ENCODE results near the gene MTA2.

Gene MTA2

DNA sequence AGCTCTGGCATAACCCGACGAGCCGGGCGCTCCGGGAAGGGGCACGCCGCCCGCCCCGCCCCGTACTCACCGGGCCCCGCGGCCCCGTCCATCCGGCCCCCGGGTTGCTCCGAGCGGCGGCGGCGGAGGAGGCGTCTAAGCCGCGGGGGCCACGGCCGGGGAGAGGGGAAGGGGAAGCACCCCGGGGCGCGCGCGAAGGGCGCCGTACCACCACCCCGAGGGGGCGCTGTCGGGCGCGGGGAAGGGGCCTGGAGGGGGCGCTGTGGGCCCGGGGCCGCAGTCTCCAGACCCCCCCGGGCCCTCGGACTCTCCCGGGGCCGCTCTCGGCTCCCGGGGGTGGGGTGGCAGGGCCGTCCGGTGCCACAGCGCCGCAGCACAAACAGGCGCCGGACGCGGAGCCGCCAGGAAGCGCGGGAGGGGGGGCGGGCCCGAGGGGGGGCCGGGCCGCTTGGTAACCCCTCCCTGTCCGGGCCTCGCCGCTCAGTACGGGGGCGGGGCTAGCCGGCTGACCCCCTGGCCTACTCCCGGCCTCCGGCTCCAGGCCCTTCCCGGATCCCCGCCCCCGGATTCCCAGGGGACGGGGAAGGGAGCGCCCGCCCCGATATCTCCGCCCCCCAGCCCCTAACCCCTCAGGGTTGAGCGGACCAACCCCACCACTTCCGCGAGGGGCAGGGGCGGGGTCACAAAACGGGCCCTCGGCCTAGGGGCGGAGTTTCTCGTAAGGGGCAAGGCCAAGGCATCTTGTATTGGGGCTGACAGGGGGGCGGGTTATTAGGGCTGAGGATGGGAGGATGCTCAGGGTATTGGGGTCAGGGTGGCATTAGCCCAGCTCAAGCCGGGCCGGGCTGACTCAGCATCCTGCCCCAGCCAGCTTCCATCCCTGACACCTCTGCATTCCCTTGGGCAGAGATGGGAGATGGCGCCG is 11.0 kb upstream of the MTA2 start, which contains the start of the genes EML3 and ROM1:
Gene EML3 (minus strand): TSS at position 410 of the 925 bp plus-strand sequence. CDS start 318 bp downstream, at position 92.
Gene ROM1 (plus strand): TSS at position 892 of the 925 bp plus-strand sequence. CDS start 25 bp downstream, at position 917.
- DNase-seq (ENCODE audit: low read depth in 1 of 2, low spot score in 1 of 2) = peak; percentile 79 to 80

DNA sequence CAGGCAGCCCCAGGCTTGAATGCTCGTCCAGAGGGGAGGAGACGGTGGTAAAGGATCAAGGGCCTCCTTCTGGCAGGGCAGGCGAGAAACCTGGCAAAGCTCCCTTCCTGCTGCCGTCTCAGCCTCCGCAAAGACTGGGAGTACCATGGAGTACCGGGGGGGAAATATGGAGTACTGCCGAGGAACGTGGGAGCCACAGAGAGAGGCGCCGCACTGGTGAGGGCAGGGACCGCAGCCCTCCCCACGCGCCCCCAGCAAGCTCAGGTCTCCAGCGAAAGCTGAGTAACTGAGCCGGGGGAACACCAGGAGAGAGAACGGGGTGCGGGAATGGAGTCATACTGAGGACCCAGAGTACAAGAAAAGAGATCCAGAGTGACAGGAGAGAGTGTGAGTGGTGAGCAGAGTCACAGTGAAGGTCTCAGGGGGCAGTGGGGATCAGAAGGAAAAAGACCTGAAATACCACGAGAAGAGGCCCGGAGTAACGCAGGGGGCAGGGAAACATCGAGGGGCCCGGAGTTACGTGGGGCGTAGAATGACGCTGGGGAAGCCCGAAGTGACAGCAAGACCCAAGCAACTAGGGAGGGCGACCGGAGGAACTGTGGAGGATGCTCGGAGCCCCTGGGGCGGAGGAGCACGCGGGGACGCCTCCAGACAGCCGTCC is 10.2 kb upstream of the MTA2 start:
- DNase-seq (ENCODE audit: low read depth in 1 of 2, low spot score in 1 of 2) = peak in 1 of 2 donors; percentile 51

DNA sequence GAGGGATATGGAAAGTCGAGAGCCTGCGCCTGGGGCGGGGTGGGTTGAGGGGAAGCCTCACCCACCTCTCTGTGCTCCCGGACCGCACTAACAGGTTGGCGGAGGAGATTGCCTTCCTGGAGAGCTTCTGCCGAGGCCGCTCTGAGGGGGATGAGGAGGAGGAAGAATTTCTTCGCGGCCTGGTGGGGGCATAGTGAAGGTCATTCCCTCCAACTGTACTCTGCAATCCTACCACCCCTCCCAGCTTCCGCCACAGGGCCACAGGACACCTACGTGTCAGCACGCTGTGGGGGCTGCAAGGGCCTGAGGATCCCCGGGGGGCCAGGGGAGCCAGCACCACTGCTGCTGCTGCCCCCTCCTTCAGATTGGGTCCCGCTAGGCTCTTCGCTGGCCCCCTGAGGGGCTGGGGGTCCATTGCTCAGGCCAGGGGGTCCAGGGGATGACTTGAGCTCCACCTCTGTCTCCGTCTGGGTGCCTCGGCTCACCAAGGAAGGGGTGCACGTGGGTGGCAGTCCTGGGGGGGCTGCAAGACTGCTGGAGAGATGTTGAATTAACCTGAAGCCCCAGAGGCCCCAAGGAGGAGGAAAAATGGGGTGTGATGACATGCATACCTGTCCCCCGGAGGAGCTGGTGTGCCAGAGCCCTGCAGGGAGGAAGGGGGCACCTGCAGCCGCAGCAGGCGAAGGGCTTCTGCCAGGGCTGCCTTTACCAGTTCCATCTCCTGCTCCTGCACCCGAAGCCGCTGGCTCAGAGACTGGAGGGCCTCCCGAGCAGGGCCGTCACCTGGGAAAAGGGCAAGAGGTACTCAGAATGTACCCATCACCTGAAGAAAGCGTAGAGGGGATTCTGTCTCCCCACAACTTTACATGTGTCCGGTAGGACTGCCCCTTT is 9.4 kb upstream of the MTA2 start:
- DNase-seq (ENCODE audit: low read depth in 1 of 2, low spot score in 1 of 2) = no peak

DNA sequence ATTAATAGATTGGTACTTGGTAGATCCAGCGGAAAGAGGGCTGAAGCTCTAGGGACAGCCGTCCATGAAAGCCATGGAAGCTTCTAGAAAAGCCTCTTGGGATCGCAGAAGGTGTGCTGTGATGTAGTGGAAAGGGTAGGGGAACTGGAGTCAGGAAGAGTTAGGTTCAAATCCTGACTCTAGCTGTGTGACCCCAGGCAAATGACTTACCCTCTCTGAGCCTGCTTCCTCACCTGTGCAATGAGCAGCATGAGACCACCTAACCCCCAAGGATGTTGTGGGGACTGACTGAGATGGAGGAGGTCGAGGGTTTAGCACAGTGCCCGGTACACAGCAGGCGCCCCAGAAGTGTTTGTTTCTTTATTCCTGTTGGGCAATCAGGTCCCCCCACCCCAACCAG is 8.7 kb upstream of the MTA2 start:
- no peak for DNase-seq (ENCODE audit: low read depth in 1 of 2, low spot score in 1 of 2)

DNA sequence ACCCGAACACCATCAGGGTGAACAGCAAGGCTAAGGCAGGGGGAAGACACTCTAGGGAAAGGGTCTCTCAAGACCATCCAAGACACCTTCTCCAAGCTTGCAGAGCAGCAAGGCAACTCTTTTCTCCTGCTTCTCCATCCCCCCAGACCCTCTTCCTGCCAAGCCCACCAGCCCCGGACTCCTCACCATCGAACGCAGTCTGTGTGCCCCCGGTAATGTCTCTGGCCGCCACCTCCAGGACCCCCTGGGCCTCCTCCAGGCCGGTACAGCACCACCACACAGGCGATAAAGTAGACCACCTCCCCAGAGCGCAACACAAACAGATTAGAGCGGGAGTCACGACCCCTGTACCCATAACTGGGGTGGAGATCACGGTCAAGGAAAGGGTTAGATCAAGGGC is 7.1 kb upstream of the MTA2 start:
- DNase-seq (ENCODE audit: low read depth in 1 of 2, low spot score in 1 of 2) = no peak

DNA sequence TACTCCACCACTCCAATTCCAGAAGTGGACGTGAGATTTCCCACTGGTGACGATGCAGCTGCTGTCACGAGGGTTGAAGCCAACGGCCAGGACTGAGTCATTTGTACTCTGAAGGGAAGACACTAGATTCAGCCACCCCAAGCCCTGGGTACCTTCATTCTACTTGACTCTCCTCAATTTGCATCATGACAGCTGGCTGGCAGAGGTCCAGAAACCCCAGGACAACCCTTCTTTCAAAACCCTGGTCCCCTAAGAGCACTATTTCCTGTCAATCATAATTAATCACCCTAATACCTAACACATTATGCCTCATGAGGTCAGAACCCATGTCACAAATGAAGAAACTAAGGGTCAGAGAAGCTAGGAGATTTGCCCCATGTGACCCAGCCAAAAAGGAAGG is 6.0 kb upstream of the MTA2 start:
- no peak for DNase-seq (ENCODE audit: low read depth in 1 of 2, low spot score in 1 of 2)

DNA sequence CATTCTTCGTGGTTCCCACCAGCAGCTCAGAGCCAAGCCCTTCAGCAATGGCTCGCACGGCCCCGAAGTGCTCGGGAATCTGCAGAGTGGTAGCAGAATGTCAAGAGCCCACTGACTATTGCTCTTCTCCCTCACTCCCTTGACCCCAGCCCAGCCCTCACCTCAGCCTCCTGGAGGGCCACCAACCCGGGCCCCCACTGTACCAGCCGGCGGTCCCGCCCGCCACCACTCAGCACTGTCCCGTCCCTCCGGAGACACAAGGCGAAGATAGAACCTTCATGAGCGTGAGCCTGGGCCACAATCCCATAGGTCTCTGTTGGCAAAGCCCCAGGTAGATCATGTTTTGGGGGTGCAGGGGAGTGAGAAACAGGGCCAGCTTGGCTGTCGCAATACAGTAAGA is 4.2 kb upstream of the MTA2 start:
- DNase-seq (ENCODE audit: low read depth in 1 of 2, low spot score in 1 of 2) = no peak

DNA sequence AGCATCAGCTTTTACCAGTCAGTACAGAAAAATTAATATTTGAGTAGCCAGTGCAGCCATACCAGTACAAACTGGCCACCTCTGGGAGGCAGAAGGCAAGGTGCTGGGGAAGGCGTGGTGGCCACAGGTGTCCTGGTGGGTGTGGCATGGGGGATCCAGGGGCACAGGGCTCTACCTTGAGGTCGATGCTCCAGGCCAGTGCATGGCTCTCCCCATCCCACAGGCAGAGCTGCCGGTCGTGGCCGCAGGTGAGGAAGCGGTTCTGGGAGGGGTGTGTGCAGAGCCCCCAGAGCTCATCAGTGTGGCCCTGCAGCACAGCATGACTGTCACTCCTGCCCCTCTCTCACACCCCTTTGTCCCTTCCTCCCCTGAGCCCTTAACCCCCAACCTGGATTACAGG is 3.8 kb upstream of the MTA2 start:
- DNase-seq (ENCODE audit: low read depth in 1 of 2, low spot score in 1 of 2) = no peak

DNA sequence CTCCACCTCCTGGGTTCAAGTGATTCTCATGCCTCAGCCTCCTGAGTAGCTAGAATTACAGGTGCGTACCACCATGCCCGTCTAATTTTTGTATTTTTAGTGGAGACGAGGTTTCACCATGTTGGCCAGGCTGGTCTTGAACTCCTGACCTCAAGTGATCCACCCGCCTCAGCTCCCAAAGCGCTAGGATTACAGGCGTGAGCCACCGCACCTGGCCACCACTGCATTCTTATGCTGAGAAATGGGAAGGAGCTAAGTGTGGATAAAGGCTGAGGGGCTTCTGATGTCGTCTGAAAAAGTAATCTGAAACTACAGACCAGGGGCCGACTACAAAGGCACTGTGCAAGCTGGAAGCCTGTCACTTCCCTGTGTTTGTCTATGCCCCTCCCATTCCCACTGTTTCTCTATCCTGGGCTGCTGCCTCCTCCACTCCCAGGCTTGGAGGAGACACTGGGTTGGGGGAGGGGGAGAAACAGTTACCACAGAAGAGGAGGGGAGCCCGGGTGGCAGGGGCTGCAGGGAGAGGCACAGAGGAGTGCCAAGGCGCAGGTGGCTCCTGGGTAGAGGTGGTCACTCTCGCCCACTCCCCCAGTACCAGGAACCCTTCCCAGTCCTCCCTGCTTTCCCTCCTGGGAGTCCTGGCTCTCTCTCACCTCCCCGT is 2.9 kb upstream of the MTA2 start:
- no peak for DNase-seq (ENCODE audit: low read depth in 1 of 2, low spot score in 1 of 2)

DNA sequence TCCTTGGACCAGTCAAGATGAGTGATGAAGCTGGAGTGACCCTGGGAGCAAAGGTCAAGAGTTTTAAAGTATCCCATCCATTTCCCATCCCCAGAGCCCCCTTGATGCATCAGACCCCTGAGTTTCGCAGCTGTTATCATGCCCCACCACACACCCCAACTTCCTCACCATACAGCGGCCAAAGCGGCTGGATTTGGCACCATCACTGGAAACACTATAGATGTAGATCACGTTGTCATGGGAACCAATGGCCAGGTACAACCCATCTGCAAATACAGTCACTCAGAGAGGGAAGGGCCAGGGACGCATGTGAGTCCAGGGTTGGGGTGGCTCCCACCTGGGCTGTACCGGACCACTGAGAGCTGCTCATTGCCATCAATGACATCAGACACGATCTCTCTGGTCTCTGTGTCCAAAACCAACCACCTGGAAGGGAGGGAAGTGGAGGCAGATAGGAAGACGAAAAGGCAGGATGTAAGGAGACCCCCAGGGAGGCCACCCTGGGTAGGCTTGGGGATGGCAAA is 2.2 kb upstream of the MTA2 start:
- no peak for DNase-seq (ENCODE audit: low read depth in 1 of 2, low spot score in 1 of 2)

DNA sequence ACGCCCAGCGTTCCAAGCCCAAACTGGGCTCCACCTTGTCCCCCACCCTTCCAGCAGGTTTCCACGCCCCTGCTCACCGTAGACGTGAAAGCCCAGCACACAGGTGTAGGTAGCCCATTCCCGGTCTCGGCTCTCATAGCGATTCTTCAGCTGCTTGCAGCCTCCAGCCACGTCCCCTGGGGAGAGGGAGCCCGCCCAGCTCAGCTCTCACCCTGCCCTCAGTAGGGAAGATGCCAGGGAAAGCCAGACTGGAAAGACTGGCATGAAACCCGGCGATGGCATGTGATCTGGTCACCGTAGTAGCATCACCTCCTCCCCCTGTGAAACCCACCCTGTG is 1.4 kb upstream of the MTA2 start:
- no peak for DNase-seq (ENCODE audit: low read depth in 1 of 2, low spot score in 1 of 2)

DNA sequence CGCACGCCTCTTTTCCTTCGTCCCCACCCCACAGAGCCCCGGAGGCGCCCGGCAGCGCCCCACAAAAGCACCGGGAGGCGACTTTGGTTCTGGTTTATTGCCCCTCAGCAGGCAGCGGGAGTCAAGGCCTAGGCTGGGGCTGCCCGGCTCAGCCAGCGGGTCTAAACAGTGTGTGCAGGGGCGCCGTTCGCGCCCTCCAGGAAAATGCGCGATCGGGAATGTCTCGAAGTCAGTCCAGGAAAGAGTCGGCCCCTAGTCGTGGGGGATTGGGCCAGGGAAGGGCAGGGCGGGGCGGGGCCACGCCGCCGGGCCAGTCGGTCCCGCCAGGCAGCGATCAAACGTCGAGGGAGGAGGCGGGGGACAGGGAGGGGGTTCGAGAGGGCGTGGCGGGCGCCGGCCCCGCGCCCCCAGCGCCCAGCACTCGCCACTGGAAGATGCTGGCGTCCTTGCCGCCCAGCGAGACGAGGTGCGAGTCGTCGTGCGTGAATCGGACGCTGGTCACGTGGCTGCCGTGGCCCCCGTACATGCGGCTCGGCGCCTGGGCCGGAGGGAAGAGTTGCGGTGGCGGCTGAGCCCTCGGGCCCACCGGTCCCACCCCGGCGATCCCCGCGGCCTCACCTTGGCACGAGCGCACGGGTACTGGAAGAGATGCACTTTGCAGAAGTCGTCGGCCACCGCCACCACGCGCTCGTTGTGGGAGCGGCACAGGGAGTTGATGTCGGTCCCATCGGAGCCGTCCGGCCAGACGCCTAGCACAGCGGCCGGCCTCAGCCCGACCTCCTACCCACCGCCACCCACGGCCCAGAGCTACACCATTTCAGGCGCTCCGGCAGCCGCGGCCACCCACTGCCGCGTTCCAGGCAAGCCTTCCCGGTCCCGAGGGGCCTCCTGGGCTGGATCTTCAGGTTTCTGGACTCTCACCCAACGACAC is 741 bp upstream of the MTA2 start:
- DNase-seq (ENCODE audit: low read depth in 1 of 2, low spot score in 1 of 2) = no peak

DNA sequence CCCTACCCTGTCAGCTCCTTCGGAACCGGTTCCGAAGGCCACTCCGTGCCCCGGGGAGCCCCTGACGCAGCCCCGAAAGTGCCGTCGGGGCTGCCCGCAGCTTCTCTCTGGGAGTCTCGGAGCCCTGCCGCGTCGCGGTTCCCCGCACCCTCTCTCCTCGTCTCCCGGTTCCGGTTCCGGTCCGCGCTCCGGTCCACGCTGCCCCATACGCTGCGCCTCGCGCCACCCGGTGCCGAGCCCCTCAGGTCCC is 618 bp downstream of the MTA2 start:
- peak; percentile 36 to 41 for DNase-seq (ENCODE audit: low read depth in 1 of 2, low spot score in 1 of 2)

DNA sequence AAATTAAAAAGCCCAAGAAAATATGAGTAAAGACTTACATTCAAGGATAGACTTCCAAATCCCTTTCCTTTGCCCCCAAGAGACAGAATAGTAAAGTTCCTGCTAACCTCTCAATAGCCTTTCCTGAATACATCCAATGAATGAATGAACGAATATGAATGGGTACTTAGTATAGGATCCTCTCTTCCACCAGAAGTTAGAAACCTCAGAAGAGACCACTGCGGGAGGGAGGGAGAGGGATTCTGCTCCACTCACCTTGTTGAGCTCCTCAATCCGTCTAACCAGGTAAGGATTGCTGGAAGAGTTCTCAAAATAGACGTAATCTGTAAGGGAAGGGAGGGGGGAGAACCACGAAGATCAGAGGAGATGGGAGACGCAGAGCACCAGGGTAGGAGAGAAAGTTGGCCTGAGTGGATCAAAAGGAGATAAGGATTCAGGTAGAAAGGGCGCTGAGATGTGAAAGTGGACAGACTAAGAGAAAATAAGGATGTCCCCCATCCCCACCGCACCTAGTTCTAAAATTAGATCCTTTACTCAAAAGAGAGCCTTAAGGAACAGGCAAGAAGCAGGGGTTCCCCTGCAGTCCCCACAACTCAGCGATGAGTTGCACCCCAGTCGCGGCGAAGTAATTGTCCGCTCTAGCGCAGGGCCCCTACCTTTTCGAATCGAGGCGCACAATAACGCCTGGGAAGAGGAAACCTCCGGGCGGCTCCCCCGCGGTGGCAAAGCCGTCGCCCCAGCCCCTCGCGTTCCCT is 1.1 kb downstream of the MTA2 start:
- DNase-seq (ENCODE audit: low read depth in 1 of 2, low spot score in 1 of 2) = no peak

DNA sequence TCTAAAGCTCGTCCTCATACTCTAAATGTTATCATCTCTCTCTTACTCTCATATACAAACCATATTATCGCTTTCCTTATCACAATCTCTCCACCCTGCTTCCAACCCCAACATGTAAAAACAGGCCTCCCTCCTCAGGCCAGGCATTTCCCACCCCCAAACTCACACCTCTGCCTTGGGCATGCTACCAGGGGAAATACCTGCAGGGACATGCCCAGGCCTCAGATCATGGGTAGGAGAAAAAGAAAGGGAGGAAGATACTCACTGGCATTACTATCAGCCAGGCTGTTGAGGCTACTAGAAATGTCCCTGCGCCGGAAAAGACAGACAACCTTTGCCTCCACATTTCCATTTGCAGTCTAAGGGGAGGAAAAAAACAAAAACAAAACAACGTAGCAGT is 1.8 kb downstream of the MTA2 start:
- no peak for DNase-seq (ENCODE audit: low read depth in 1 of 2, low spot score in 1 of 2)

DNA sequence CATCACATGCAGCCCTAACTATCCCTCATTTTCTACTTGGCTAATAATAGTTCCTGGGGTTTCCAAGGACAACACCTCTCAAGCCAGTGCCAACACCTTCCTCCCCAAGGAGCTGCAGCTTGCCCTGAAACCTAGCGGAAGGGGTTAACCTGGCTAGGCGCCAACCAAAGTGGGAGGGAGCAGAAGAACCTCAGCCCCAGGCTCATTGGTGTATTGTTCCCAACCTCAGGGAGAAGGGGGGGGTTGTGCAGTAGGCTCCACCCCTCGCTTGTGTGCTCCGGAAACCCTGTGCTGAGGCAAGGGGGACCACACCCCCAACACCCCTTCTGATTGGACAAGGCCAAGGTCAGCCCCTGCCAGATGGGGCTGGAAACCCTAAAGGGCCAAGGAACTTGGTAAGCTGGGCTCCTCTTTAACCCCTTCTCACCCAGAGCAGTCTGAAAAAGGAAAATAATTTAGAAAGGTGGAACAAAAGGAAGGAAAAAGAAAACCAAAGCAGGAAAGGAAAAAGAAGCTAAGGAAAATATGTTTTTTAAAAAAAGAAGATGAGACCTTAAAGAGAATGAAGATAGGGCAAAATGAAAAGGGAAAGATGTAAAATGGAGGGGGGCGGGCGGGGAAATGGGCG is 2.5 kb downstream of the MTA2 start:
- peak; percentile 78 to 94 for DNase-seq (ENCODE audit: low read depth in 1 of 2, low spot score in 1 of 2)

DNA sequence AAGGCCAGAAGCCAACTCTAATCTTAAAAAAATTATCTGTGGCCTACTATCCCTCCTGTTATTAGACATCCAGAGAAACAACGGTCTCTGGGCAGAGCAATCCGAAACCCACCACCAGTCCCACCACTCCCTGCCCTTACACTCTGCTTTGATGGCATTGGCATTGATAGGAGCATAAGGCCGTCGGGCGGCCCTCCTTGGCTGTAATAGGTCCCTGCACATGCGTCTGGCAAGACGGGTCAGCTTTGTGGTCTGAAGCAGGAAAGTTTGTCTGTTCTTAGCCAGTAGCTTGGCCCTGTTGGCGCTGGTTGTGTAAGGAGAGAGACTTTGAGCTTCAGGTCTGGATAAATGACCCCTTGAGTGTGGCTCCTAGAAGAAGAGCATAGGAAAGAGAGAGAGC is 6.5 kb downstream of the MTA2 start:
- DNase-seq (ENCODE audit: low read depth in 1 of 2, low spot score in 1 of 2) = no peak

DNA sequence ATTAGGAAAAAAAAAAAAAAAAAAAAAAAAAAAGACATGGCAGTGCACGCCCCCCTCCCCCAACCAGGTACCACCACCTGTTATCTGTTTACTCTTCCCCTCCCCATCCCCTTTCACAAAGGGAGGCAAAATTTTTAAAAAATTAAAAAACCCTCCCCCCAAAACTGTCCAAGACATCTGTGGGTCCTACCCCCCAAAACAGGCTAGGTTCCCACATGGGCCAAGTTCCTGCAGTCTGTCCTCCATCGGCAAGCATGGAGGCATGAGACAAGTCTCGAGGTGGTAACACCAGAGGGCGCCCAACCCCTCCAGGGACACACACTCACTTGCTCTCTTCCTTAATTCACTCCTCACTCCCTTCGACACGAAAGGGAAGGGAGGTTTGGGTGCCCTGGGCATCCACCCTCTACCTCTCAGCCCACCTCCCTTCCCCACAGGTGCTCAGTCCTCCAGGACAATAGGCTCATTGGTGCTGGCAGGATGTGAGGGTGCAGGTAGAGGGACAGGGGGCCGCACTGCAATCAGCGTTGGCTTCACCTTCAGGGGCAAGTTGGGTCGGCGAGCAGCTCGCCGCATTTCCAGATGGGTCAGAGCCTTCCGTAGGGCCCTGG is 8.1 kb downstream of the MTA2 start:
- DNase-seq (ENCODE audit: low read depth in 1 of 2, low spot score in 1 of 2) = peak; percentile 39 to 64
